Gastroesophageal sphincter (tissue), 4 donors: ENCODE results near the gene HNRNPUL1. TPM values are rescaled to one million over a fixed set of nuclear protein-coding genes. Genes with fewer than 3 reads are reported as not detected.

Experiments
- ATAC-seq: fragments of 150-250 bp; one replicate; pipeline ENCODE4 v1.9.1; 2016; ENCODE audit warnings: mild to moderate bottlenecking, moderate library complexity
- H3K27ac ChIP-seq, 4 donors: fragments of 200-600 bp; sonication (generic) in 3 of 4; 1 replicate in 3 of 4; 2 replicates in 1 of 4; pipeline ENCODE4 v1.5.1; 2016 to 2019
- H3K27me3 ChIP-seq: fragments of 200-600 bp; sonication (generic); one replicate; pipeline ENCODE4 v1.5.1; 2019
- H3K36me3 ChIP-seq, 2 donors: fragments of 200-600 bp; sonication (generic); one replicate each; pipeline ENCODE4 v1.5.1; 2019; ENCODE audit warnings: control low read depth in 1 of 2
- H3K4me1 ChIP-seq, 3 donors: fragments of 200-600 bp; sonication (generic); 1 replicate in 2 of 3; 2 replicates in 1 of 3; pipeline ENCODE4 v1.5.1; 2016 to 2019; ENCODE audit warnings: control low read depth in 2 of 3
- H3K4me3 ChIP-seq, 2 donors: fragments of 200-600 bp; sonication (generic); one replicate each; pipeline ENCODE4 v1.5.1; 2019; ENCODE audit warnings: mild to moderate bottlenecking in 1 of 2, moderate library complexity in 1 of 2
- H3K9me3 ChIP-seq, 3 donors: fragments of 200-600 bp; sonication (generic); one replicate each; pipeline ENCODE4 v1.5.1; 2017 to 2019; ENCODE audit warnings: control low read depth in 2 of 3
- CTCF ChIP-seq, 4 experiments: fragments of 200-600 bp in 2 of 4; fragments of 450-650 bp in 2 of 4; sonication (generic) in 1 of 4; IDR thresholded peaks; one replicate each; pipeline ENCODE4 v1.5.1; 2017 to 2019; ENCODE audit warnings: antibody characterized with exemption in 4 of 4, mild to moderate bottlenecking in 2 of 4, moderate library complexity in 2 of 4
- EP300 ChIP-seq: sonication (generic); formaldehyde crosslinking; IDR thresholded peaks from one replicate; pipeline ENCODE4 v1.6.1; 2017; ENCODE audit warnings: antibody characterized with exemption, mild to moderate bottlenecking
- POLR2A ChIP-seq, 2 donors: fragments of 450-650 bp; IDR thresholded peaks; one replicate each; pipeline ENCODE4 v1.6.1; 2017; ENCODE audit warnings: antibody characterized with exemption in 2 of 2, mild to moderate bottlenecking in 2 of 2, moderate library complexity in 1 of 2
- POLR2AphosphoS5 ChIP-seq: sonication (generic); formaldehyde crosslinking; IDR thresholded peaks from one replicate; pipeline ENCODE4 v1.6.1; 2017; ENCODE audit warnings: antibody characterized with exemption
- WGBS, 2 donors: methylation state at CpG; one replicate each; pipeline ENCODE4 v1.1.5; 2018; ENCODE audit warnings: low coverage in 1 of 2; 5-methylcytosine and 5-hydroxymethylcytosine counted together
- total RNA-seq, 4 donors: library from RNA; depleted of rRNA; stranded (reverse); fragments of >200 nt; gene quantifications; one replicate each; pipeline ENCODE4 v1.1.0, GENCODE V29; 2016

The HNRNPUL1 gene
- total RNA-seq, 4 donors from 2014 or later: 142 to 204 (median 160) TPM

DNA sequence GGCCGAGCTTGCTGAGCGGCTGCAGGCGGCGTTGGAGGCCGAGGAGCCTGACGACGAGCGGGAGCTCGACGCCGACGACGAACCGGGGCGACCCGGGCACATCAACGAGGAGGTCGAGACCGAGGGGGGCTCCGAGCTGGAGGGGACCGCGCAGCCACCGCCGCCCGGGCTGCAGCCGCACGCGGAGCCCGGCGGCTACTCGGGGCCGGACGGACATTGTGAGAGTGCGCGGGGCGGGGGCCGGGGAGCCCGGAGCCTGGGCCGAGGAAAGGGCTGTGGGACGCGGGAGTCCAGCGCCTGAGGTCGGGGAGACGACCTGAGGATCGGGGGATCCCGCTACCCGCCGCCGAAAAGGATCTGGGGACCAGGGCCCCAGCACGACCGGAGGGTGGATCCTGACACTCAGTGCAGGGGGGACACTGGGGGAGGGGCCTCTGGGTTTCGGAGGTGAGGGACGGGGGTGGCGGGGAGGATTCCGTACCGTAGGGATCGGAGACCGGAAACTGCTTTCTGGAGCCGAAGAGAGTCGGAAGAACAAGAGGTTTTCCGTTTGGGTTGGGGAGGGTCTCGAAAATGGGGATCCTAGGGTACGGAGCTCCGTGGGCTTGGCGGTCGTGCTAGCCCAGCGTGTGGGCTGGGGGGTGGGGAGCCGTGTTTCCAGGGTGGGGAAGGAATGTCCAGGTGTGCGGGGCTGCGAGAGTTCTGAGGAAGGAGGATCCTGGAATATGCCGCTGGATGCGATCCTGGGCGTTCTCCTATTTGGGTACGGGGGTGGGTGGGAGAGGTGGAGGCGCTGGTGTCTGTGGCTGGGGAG, 616 bp downstream of the HNRNPUL1 start:
- Histone ChIP-seq H3K27me3 (no peaks in the 10 kb centered on the region), H3K9me3 (no peaks in the 10 kb centered on the region), H3K4me3 (peak overlapping the region; percentile 86 to 91), H3K36me3 (peaks cover 0 to 37% of the 10 kb centered on the region in 2 donors), H3K27ac (peak overlapping the region; percentile 96 to 99 (median 98)), H3K4me1 (peaks cover 4 to 43% (median 27%) of the 10 kb centered on the region in 3 donors)
- peak; percentile 0 for ATAC-seq
- 0 to 4% methylated on average over 4 to 6 of the region's 75 CpGs for WGBS, 2 donors
- TF ChIP-seq CTCF (IDR thresholded peaks at IDR 0.05) (peak in 1 of 4 experiments; percentile 2), EP300 (no peak), POLR2A (IDR thresholded peaks at IDR 0.05) (peak in 1 of 2 donors; percentile 32), POLR2AphosphoS5 (no peak)

- H3K4me3 ChIP-seq: peak overlapping the region; percentile 86 to 91
- H3K4me1 ChIP-seq: peaks cover 4 to 43% (median 27%) of the 10 kb centered on the region in 3 donors
- no peak for TF ChIP-seq EP300
- peak; percentile 40 for TF ChIP-seq POLR2AphosphoS5
- no peak for TF ChIP-seq POLR2A (IDR thresholded peaks at IDR 0.05)
- WGBS, 2 donors: 9 to 20% methylated on average over 10 to 15 of the region's 17 CpGs
- H3K9me3 ChIP-seq: no peaks in the 10 kb centered on the region
- no peaks in the 10 kb centered on the region for H3K27me3 ChIP-seq
- H3K36me3 ChIP-seq: peaks cover 0 to 37% of the 10 kb centered on the region in 2 donors
- no peak for ATAC-seq
- H3K27ac ChIP-seq: peak overlapping the region; percentile 96 to 99 (median 98)
Measured at GRCh38 chr19:41265395-41266153, 1.4 kb downstream of the HNRNPUL1 start.

GRCh38 chr19:41269055-41269454, 4.9 kb downstream of the HNRNPUL1 start:
- Histone ChIP-seq H3K4me3 (no peak overlapping the region), H3K36me3 (peaks cover 16 to 67% of the 10 kb centered on the region in 2 donors), H3K27ac (no peak overlapping the region), H3K4me1 (peaks cover 4 to 34% (median 25%) of the 10 kb centered on the region in 3 donors), H3K27me3 (no peaks in the 10 kb centered on the region), H3K9me3 (no peaks in the 10 kb centered on the region)
- no peak for ATAC-seq
- TF ChIP-seq CTCF (IDR thresholded peaks at IDR 0.05) (no peak), POLR2AphosphoS5 (no peak), EP300 (no peak), POLR2A (IDR thresholded peaks at IDR 0.05) (no peak)
- 67 to 86% methylated on average over 1 to 2 of the region's 2 CpGs for WGBS, 2 donors

DNA sequence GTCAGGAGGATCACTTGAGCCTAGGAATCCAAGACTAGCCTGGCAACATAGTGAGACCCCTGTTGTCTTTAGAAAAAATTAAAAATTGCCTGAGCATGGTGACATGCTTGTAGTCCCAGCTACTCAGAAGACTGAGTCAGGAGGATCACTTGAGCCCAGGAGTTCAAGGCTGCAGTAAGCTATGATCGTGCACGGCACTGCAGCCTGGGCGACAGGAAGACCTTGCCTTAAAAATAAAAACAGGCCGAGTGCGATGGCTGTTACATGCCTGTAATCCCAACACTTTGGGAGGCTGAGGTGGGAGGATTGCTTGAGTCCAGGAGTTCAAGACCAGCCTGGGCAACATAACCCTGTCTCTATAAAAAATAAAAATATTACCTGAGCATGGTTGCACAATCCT, 5.4 kb downstream of the HNRNPUL1 start:
- 78 to 80% methylated on average over 2 to 5 of the region's 5 CpGs for WGBS, 2 donors
- Histone ChIP-seq H3K9me3 (no peaks in the 10 kb centered on the region), H3K27ac (no peak overlapping the region), H3K27me3 (no peaks in the 10 kb centered on the region), H3K4me1 (peaks cover 4 to 34% (median 25%) of the 10 kb centered on the region in 3 donors), H3K36me3 (peaks cover 20 to 72% of the 10 kb centered on the region in 2 donors), H3K4me3 (no peak overlapping the region)
- no peak for ATAC-seq
- TF ChIP-seq POLR2A (IDR thresholded peaks at IDR 0.05): no peak
- no peak for TF ChIP-seq POLR2AphosphoS5
- TF ChIP-seq EP300: no peak
- TF ChIP-seq CTCF (IDR thresholded peaks at IDR 0.05): no peak

GRCh38 chr19:41273076-41273475, 8.9 kb downstream of the HNRNPUL1 start:
- no peak for ATAC-seq
- H3K4me3 ChIP-seq: no peak overlapping the region
- H3K27me3 ChIP-seq: no peaks in the 10 kb centered on the region
- peaks cover 0 to 4% (median 0%) of the 10 kb centered on the region in 3 donors for H3K4me1 ChIP-seq
- WGBS, 2 donors: 80% methylated on average over 4 to 5 of the region's 6 CpGs
- TF ChIP-seq EP300: no peak
- TF ChIP-seq POLR2AphosphoS5: no peak
- no peak for TF ChIP-seq POLR2A (IDR thresholded peaks at IDR 0.05)
- TF ChIP-seq CTCF (IDR thresholded peaks at IDR 0.05): no peak
- no peaks in the 10 kb centered on the region for H3K9me3 ChIP-seq
- peaks cover 26 to 100% of the 10 kb centered on the region in 2 donors for H3K36me3 ChIP-seq
- no peak overlapping the region for H3K27ac ChIP-seq
